HG03520 (cell line): ENCODE results near the gene TRHDE.
"Not testable (repeated sequence)": the region's sequence is repeated elsewhere in the genome, so short reads cannot be mapped to it uniquely, and the experiment has no call there.

Experiments used
- ATAC-seq: cut with Tn5 transposase; IDR thresholded peaks from one replicate; pipeline ENCODE4 v1.9.1; 2021; ENCODE audit warnings: mild to moderate bottlenecking, moderate library complexity; ENCODE audit not compliant: unreplicated experiment

TRHDE gene

GRCh38 chr12:72602581-72602980 is 330.4 kb downstream of the TRHDE start:
- no peak for ATAC-seq

DNA sequence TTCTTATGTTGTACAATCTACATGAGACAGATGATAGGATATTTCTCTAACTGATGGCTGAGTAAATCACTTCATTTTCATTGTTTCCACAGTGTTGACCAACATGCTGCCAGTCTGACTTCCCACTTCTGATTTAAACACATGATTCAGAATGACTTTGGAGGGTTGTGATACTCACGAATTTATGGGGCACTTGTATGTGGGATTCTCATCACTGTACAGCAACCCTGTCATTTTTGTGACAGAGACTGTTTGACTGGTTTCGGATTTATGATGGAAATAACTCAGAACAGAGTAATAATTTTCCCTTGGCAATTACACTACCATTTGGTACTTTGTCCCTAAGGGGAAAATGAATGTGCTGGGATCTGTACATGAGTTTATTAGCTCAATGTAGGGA is 333.8 kb downstream of the TRHDE start:
- ATAC-seq, result no peak

- no peak for ATAC-seq
These were observed 338.2 kb downstream of the TRHDE start for GRCh38 chr12:72610342-72610741.

GRCh38 chr12:72610854-72611358 is 338.7 kb downstream of the TRHDE start:
- no peak for ATAC-seq

DNA sequence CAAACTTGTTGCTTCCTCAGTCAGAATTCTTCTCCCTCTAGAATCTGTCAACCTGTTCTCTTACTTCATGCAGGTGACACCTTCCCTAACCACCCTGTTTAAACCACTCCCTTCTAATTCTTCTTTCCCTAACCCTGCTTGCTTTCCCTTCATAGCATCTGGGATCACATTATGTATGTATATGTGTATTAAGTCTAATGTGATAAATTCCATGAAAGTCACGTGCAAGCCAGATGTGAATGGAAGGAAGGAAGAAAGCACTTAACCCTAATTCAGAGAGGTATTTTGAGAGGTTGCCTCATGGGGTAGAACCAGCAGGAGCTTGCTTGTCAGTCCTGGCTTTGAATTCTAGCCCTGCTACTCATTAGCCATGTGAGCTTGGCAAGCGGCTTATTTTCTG is 340.0 kb downstream of the TRHDE start:
- ATAC-seq, result no peak

GRCh38 chr12:72618764-72619163 is 346.6 kb downstream of the TRHDE start:
- no peak for ATAC-seq

GRCh38 chr12:72622556-72622955 is 350.4 kb downstream of the TRHDE start:
- ATAC-seq, result no peak

DNA sequence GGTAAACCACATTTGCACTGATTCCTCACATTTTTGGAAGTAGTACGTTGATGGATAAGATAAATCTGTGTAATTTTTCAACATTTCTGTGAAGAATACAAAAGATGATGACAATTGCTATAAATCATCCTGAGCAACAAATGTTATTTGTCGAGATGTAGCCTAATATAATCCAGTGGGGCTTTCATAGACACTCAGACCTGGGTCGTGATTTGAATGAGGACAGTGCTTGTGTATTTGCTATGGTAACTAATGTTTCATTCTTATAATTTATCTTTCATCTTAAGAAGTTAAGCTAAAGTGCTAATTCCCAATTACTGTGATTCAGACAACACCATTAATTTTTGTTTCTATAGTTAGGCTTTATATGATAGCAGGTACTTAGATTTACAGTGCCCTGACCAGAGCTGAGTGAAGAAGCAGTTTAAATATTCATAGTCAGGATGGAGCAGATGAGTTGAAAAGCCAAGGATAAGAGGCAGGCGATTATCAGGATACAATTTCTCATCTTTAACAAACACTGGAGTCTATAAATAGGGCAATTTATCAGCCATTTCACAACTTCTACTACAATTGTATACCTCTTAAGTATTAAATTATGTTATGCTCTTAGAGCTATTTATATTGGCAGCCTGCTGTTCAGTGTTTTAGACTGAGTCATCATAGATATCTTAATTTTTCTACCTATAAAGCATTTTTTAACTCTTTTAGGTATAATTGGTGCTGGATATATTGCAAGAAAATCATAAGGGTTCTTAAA is 359.9 kb downstream of the TRHDE start:
- ATAC-seq, result no peak

DNA sequence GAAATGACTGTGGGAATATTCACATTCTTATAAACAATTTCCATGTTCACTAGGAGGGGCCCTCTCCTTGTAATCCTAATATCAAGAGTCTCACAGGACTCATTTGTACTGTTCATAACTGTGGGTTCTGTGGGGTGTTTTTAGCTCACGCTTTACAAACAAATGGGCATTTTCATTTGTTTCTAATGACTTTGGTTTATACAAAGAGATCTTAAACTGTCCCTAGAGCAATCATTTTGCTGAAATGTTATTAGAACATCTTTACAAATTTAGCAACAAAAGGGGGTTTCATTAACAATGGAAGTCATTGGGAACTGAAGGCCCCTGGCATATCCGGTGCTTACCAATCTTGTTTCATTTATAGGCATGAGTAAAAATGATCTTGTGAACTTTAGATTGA is 370.5 kb downstream of the TRHDE start:
- ATAC-seq, result no peak

GRCh38 chr12:72647139-72647538 is 375.0 kb downstream of the TRHDE start:
- no peak for ATAC-seq

DNA sequence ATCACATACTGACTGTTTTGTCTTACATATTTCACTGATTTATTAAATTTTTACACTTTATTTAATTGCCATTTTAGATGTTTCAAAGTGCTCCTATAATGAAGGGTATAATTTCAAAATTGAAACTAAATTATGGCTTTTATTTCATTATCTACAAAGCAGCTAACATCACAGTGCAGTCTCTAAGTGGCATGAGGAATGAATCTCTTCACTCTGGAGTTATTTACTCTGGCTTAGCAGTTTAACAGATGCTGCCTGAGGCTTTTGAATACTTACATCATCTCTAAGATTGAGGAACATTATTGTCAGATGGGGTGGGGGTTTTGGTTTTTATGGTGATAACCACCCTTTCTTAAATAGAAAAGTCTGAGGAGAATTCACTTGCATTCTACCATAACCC is 386.4 kb downstream of the TRHDE start:
- no peak for ATAC-seq

DNA sequence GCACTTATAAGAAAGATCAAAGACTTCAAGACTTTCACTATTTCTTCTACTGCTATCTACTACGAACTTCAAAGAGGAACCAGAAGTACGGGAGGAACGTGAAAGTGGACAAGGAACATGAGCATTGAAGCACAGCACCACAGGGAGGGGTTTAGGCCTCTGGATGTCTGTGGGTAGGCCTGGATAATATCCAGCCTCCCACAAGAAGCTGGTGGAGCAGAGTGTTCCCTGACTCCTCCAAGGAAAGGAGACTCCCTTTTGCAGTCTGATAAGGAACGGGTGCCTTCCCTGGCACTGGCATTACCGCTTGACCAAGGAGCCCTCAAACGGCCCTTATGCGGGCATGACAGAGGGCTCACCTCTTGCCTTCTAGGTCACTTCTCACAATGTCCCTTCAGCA is 388.0 kb downstream of the TRHDE start:
- ATAC-seq, result not testable (repeated sequence)

DNA sequence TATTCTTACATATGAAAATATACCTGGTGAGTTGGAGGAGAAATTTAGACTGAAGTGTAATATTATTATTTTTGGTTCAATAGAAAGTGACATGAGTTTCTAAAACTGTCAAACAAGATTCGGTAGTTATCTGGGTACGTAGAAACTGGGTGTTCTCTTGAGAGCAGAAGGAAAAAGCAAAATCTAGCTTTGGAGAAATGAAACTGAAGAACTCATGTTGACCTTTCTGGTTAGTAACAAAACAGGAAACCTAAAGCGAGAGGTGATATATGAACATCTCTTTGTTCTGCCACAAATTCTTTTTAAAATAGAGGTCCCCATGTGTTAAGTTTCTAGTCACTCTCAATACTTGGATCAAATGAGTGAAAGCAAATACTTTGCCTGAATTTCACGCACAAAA is 401.7 kb downstream of the TRHDE start:
- ATAC-seq, result peak; percentile 74

DNA sequence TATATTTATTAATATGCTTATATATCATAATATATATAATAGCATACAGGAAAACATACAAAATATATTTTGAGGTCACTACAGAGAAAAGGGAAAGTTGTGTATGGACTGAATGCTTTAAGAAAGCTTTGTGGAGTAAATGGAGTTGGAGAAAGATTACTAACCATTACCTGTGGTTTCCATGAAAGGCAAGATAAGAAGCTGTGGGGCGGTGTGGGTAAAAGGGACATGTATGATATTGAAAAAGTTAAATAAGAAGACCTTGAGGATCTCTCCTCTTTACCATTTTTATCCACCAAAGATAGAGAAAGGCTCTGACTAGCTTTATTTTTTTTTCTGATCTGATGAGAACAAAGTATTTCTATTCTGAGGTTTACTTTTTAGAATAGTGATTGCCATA is 404.4 kb downstream of the TRHDE start:
- ATAC-seq, result no peak

- no peak for ATAC-seq
These were observed 405.0 kb downstream of the TRHDE start for GRCh38 chr12:72677139-72677538.

GRCh38 chr12:72677846-72678245 is 405.7 kb downstream of the TRHDE start:
- no peak for ATAC-seq

DNA sequence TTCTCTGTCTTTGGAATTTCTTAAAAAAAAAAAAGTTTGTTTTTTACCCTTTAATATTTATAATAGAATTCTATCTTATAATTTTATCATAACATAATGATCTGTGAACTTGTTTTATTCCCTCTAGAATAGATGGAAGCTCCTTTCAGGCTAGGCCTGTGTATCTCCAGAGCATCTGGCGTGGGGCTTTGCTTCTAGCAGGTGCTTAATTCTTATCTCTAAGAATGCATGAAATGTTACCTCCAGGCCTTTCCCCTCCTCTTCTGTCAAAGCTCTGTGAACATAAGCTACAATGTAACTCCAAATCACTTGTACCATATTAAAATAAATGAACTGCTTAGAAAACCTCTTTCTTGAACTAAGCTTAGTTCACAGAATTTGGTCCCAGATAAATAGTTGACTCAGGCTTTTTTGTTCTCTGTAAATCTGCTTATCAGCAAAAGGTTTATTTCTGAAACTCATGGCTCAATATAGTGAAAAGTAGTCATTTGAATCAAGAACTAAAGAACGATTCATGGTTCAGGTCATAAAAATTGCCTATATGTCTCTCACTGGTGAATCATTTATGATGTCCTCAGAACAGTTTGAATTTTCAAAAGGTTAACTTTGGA is 407.1 kb downstream of the TRHDE start:
- no peak for ATAC-seq

GRCh38 chr12:72681028-72681427 is 408.9 kb downstream of the TRHDE start:
- no peak for ATAC-seq

- no peak for ATAC-seq
These were observed 412.3 kb downstream of the TRHDE start for GRCh38 chr12:72684491-72684890.

DNA sequence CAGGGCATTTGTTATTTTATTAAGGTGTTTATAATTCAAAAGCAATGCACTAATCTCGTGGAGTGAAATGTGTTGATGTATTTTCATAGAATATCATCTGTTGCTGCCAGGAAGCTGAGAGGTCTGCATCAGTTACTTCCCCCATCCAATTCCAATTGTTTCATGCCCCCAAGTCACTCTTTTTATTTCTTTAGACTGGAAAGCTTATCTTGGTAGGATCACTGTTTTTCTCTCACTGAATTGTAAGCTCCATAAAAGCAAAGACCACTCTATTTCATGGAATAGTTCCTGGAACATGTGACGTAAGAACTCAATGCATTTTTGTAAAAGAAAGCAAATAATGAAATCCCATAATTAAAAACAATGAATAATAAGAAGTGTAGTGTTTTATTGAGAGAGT is 420.2 kb downstream of the TRHDE start:
- no peak for ATAC-seq

DNA sequence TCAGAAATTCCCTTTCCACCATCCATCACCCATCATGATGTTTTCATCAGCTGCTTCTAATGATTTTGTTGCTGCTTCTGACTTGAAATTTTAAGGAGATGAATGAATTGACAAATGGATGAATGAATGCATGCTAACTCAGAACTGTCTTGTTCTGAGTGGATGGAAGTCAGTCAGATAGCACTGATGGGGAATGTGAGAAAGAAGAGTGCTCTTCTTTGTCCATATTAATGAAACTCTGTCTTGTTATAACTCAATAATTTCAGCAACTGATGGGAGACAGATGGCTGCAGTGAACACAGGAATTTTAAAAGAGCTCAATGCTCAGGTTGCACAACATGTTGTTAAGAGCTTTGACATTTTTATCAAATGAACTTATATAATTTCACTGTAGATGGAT is 422.0 kb downstream of the TRHDE start:
- ATAC-seq, result no peak

DNA sequence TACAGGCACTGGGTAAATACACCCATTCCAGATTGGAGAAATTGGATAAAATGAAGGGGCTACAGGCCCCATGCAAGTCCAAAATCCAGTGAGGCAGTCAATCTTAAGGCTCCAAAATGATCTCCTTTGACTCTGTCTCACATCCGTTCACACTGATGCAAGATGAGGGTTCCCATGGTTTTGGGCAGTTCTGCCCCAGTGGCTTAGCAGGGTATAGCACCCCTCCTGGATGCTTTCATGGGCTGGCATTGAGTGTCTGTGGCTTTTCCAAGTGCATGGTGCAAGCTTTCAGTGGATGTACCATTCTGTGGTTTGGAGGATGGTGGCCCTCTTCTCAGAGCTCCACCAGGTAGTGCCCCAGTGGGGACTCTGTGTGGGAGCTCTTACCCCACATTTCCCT is 427.2 kb downstream of the TRHDE start:
- ATAC-seq, result no peak

DNA sequence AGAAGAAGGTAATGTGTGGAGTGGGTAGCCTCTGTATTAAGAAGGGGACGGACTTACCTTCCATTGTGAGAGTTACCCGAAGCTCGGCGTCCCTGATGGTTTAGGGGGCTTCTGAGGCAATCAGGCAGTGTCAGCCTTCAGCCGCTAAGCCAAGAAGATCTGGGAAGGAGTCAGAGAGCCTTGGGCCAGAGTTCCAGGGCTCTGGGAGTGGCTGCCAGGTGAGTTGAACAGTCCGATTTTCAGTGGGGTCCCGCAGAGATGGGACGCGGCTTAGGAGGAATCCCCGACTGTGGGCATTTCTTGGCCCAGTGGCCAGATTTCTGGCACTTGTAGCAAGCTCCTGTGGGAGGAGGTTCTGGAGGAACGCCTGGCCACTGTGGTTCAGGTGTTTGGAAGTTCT is 439.9 kb downstream of the TRHDE start:
- ATAC-seq, result not testable (repeated sequence)
